CD4-positive, alpha-beta T cell treated with Interleukin-6 at 100 ng/mL for 8 hours (primary cell): ENCODE results near the gene GAB4.

Experiments used
- DNase-seq: peaks from one replicate; pipeline ENCODE4 v3.0.0-alpha.2; 2020; ENCODE audit warnings: mixed read lengths, low spot score

The GAB4 gene

GRCh38 chr22:16988257-16988656 lies 19.8 kb downstream of the GAB4 start:
- DNase-seq, result no peak

DNA sequence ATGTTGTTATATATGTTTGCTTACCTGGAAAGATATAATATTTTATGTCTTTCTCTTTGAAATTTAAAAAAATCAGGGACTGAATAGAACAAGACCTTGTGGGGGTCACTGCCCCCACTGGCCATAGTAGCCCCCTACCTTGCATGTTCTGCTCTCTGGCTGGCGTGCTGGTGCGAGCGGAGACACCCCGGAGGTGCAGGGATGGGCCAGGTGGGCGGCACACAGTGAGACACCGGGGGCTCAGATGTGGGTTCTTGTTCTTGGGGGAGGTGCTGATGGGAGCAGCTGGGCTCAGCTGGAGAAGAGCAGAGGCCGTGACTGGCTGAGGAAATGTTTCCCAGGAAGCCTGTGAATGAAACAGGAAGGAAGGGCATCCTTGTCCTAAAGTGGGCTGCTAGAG lies 20.2 kb downstream of the GAB4 start:
- no peak for DNase-seq

GRCh38 chr22:16975155-16975885 lies 32.7 kb downstream of the GAB4 start:
- no peak for DNase-seq

DNA sequence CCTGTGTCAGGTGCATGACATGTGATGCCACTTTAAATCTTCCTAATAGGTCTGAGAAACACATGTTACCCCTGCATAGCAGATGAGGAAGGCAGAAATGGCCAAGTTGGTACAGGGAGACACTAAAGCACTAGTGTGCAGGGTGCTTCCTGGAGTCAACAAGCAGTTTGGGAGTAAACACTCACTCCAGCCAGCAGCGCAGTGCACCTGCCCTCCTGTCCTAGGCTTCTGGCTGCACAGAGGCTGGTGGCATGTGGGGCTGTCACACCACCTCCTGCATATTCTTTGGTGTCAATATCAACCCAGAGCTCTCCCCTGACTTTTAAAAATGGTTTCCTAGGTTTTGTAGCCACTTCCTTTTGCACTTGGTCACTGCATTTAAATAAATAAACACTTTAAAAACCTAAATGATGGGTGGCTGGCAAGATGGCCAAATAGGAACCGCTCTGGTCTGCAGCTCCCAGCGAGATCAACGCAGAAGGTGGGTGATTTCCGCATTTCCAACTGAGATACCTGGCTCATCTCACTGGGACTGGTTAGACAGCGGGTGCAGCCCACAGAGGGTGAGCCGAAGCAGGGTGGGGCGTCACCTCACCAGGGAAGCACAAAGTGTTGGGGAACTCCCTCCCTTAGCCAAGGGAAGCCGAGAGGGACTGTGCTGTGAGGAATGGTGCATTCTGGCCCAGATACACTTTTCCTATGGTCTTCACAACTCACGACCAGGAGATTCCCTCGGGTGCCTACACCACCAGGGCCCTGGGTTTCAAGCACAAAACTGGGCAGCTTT lies 33.5 kb downstream of the GAB4 start:
- no peak for DNase-seq

GRCh38 chr22:16973591-16974297 lies 34.3 kb downstream of the GAB4 start:
- no peak for DNase-seq

GRCh38 chr22:16972311-16972710 lies 35.7 kb downstream of the GAB4 start:
- DNase-seq, result no peak

GRCh38 chr22:16970446-16970845 lies 37.6 kb downstream of the GAB4 start:
- DNase-seq, result no peak

DNA sequence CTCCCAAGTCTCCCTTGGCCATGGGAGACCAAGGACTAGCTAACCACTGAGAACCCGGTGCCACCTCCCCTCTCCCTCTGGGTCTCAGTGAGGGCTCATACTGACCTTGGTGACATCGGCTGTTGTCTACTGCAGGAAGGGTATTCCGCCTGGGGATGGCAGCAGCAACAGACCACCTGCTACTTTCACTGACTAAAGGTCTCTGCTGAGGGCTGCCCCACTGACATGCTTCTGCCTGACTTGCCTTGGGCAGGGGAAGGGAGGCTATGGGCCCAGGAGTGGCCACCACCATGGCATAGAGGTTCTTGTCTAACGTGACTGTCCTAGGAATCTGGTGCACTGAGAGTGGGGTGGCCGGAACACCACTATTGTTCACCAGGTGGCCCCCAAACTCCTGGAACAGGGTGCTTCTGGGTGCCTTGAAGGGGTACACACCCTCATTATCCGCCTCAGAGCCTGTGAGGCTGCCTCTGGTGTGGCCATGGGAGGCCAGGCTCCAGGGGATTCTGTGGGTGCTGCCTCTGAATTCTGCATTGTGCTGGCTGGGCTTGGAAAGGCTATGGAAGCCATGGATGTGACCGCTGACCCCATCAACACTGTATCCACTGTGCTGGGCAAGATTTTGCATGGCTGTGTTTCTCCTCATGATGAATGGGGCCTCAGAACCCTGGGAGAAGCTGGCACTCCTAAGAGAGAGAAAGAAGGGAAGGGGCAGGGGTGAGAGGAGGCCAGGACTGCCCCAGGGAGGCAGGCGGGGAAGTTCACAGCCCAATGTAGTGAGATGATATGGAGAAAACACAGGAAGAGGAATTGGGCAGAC lies 38.3 kb downstream of the GAB4 start:
- DNase-seq, result no peak

DNA sequence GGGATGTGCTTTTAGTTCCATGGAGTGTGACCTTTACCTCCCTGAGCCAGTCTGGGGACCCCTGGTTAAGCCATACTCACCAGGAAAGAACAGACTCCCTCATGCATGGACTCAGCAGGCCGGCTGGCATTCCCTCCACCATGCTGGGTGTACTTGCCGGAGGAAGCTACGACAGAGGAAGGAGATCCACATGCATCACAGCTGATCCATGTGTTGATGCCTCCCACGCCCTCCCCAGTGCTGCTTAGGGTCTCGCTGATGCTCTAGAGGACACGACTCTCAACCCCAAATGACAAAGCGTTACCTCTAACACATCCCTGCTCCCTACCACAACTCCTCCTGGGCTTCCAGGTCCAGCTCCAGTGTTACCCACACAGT lies 39.8 kb downstream of the GAB4 start:
- no peak for DNase-seq

GRCh38 chr22:16967453-16968217 lies 40.4 kb downstream of the GAB4 start:
- DNase-seq, result no peak

- no peak for DNase-seq
These were observed 41.8 kb downstream of the GAB4 start for GRCh38 chr22:16966251-16966650.

GRCh38 chr22:16965560-16965959 lies 42.5 kb downstream of the GAB4 start:
- no peak for DNase-seq

- DNase-seq, result no peak
These were observed 42.9 kb downstream of the GAB4 start for GRCh38 chr22:16965083-16965482.

DNA sequence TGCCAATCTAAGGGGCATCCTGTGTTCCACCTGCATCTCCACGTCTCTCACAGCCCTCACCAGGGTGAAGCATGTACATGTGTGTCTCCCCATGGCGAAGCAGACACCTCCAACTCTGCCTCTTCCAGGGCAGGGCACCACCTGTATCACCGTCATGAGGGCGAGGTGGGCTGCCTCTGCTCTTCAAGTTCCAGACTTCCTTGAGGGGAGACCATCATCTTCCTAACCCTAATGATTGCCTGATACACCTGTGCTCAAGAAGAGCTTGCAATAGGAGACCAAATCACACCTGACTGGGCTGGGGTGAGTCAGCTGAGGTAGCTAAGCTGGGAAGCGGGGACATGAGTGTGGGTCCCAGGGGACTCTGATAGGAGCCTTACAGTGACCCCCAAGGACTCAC lies 43.7 kb downstream of the GAB4 start:
- DNase-seq, result no peak

DNA sequence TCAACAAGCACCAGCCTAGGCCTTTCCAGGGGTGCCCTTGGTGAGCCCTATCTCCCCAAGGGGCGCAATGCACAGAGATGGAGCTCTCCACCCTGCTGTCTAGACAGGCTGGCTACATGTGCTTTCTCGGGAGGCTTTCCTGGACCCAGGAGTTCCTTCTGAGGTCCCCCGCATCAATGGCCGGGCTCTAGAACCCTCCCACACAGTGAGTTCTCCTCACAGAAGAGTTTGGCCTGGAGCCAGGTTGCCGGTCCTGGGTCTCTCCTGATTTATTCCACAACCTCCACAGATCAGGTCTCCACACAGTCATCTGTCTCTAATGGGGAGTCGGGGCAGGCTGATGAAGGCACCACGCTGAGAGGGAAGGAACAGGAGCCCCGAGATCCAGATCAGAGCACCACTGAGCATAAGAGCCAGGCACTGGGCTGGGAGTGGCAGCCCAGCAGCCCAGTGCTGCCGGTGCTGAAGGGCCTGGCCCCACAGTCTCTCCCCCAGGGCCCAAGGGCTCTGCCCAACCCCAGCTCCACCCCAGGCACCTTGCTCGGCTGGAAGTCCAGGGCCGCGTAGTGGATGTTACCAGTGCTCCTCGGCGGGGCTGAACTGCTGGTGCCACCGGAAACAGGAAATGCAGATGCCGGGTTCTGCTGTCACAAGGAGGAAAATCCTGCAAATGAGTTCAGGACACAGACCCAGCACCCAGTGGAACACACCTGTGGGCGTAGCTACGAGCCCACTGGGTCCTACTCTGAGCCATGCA lies 44.7 kb downstream of the GAB4 start:
- DNase-seq, result no peak

- DNase-seq, result no peak
These were observed 45.5 kb downstream of the GAB4 start for GRCh38 chr22:16962501-16962900.

GRCh38 chr22:16961477-16962186 lies 46.4 kb downstream of the GAB4 start:
- no peak for DNase-seq

DNA sequence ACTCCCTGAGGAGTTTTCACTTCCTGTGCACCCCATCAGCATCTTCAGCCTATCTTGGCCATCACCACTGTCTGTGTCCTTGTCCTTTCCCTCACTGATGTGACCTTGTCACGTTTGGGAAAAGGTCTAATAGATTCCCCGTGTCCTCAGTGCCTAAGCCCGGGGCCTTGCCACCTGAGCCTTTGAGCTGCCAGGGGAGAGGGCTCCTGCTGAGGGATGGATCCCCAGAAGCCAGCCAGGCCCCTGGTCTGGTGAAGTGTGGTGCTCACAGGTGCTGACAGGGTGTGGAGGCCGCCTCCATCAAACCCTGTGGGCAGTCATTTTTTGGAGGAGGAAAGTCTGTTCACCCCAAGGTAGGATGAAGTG lies 47.2 kb downstream of the GAB4 start:
- no peak for DNase-seq

DNA sequence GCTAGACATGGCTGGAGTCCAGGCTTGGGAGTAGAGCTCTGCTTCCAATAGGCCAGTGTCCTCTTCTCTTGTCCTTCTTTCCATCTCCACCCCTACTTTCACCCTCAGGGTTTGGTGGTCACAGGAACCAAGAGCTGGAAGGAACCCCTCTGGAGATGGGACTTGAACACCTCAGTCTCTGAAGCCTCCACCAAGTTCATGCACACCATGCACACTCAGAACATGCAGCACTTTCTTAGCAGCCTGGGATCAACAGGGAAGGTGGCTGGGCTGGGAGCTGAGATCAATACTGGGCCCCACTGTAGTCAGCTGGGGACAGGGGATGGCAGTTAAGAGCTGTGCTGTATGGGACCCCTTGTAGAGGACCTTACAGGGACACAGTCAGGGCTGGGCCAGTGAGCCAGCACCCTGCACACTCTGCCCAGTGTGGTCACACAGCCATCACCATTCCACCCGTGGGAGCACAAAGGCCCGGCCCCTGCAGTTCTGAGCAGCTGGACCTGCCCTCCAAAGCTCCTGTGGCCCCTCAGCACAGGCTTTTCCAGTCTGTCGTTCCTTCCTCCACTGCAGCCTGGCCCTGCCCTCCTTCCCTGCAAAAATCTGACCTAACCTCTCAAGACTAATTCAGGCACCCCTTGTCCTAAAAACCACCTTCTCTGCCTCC lies 47.7 kb downstream of the GAB4 start:
- DNase-seq, result no peak
